Measurements from ENCODE around the gene ARRB1. TPM values are rescaled to one million over a fixed set of nuclear protein-coding genes. Genes with fewer than 3 reads are reported as not detected.
"Not testable (repeated sequence)": the region's sequence is repeated elsewhere in the genome, so short reads cannot be mapped to it uniquely, and the experiment has no call there.

ARRB1 gene
- total and polyA plus RNA-seq, 5 donors, result 12.1 to 32.5 (median 26.4) TPM

GRCh38 chr11:75333022-75333806 lies 18.2 kb downstream of the ARRB1 start:
- DNase-seq (peak in 2 of 3 donors; percentile 35 to 37), ATAC-seq (no peak)
- WGBS, result 83% methylated on average over 8 of the region's 8 CpGs
- intact Hi-C loops (cut with DNase I), result loop anchor here in 1 of 4 donors (10.0 kb wide), 1 partner anchor 48 kb away; no protein-coding TSS in a partner anchor
- no peaks in the 10 kb centered on the region for H3K27me3 ChIP-seq (ENCODE audit: control insufficient read depth, insufficient read depth)
- no peak overlapping the region for H3K4me3 ChIP-seq (ENCODE audit: low read length)
- H3K4me1 ChIP-seq (ENCODE audit: control insufficient read depth, insufficient read depth, low read length), result peaks cover 8% of the 10 kb centered on the region
- H3K9me3 ChIP-seq (ENCODE audit: control insufficient read depth, low read length), result no peaks in the 10 kb centered on the region
- no peak overlapping the region for H3K27ac ChIP-seq (ENCODE audit: low read length)

DNA sequence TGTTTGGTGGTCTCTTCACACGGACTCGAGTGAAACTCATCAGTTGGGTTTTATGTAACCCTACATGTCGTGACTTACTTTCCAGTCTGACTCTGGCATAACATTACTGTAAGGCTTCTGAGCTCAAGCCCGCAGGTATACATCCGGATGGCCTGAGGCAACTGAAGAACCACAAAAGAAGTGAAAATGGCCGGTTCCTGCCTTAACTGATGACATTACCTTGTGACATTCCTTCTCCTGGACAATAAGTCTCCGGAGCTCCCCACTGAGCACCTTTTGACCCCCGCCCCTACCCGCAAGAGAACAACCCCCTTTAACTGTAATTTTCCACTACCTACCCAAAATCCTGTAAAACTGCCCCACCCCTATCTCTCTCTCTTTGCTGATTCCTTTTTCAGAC lies 19.7 kb downstream of the ARRB1 start:
- intact Hi-C loops (cut with DNase I), result loop anchor here in 1 of 4 donors (10.0 kb wide), 1 partner anchor 47 kb away; no protein-coding TSS in a partner anchor
- H3K4me1 ChIP-seq (ENCODE audit: control insufficient read depth, insufficient read depth, low read length); ATAC-seq; H3K4me3 ChIP-seq (ENCODE audit: low read length); DNase-seq; H3K9me3 ChIP-seq (ENCODE audit: control insufficient read depth, low read length); H3K27me3 ChIP-seq (ENCODE audit: control insufficient read depth, insufficient read depth); H3K27ac ChIP-seq (ENCODE audit: low read length): not testable (repeated sequence)
- 94% methylated on average over 9 of the region's 9 CpGs for WGBS

GRCh38 chr11:75331304-75331703 lies 20.2 kb downstream of the ARRB1 start:
- not testable (repeated sequence) for H3K4me1 ChIP-seq (ENCODE audit: control insufficient read depth, insufficient read depth, low read length)

GRCh38 chr11:75330886-75331285 lies 20.6 kb downstream of the ARRB1 start:
- ATAC-seq; H3K4me1 ChIP-seq (ENCODE audit: control insufficient read depth, insufficient read depth, low read length); H3K4me3 ChIP-seq (ENCODE audit: low read length); H3K27me3 ChIP-seq (ENCODE audit: control insufficient read depth, insufficient read depth); H3K27ac ChIP-seq (ENCODE audit: low read length); H3K9me3 ChIP-seq (ENCODE audit: control insufficient read depth, low read length): not testable (repeated sequence)
- intact Hi-C loops (cut with DNase I), result loop anchor here in 1 of 4 donors (10.0 kb wide), 1 partner anchor 46 kb away; no protein-coding TSS in a partner anchor
- peak in 1 of 3 donors; percentile 38 for DNase-seq
- WGBS, result 95% methylated on average over 14 of the region's 14 CpGs

More at GRCh38 chr11:75331304-75331703, 20.2 kb downstream of the ARRB1 start:
- ATAC-seq; H3K9me3 ChIP-seq (ENCODE audit: control insufficient read depth, low read length); H3K27ac ChIP-seq (ENCODE audit: low read length); H3K27me3 ChIP-seq (ENCODE audit: control insufficient read depth, insufficient read depth); H3K4me3 ChIP-seq (ENCODE audit: low read length): not testable (repeated sequence)
- WGBS, result 96% methylated on average over 6 of the region's 6 CpGs
- DNase-seq, result peak in 1 of 3 donors; percentile 3
- intact Hi-C loops (cut with DNase I), result loop anchor here in 1 of 4 donors (10.0 kb wide), 1 partner anchor 47 kb away; no protein-coding TSS in a partner anchor

GRCh38 chr11:75330291-75330690 lies 21.2 kb downstream of the ARRB1 start:
- Histone ChIP-seq H3K27ac (ENCODE audit: low read length) (no peak overlapping the region), H3K4me1 (ENCODE audit: control insufficient read depth, insufficient read depth, low read length) (peaks cover 2% of the 10 kb centered on the region), H3K27me3 (ENCODE audit: control insufficient read depth, insufficient read depth) (no peaks in the 10 kb centered on the region), H3K4me3 (ENCODE audit: low read length) (no peak overlapping the region), H3K9me3 (ENCODE audit: control insufficient read depth, low read length) (no peaks in the 10 kb centered on the region)
- DNase-seq, result no peak
- WGBS, result 66% methylated on average over 1 of the region's 1 CpG
- peak in 1 of 2 donors; percentile 19 for ATAC-seq
- intact Hi-C loops (cut with DNase I), result loop anchor here in 1 of 4 donors (10.0 kb wide), 1 partner anchor 45 kb away; no protein-coding TSS in a partner anchor

- DNase-seq (peak; percentile 69 to 89 (median 81)), ATAC-seq (peak; percentile 82 to 85)
- no peaks in the 10 kb centered on the region for H3K9me3 ChIP-seq (ENCODE audit: control insufficient read depth, low read length)
- H3K4me1 ChIP-seq (ENCODE audit: control insufficient read depth, insufficient read depth, low read length), result peaks cover 2% of the 10 kb centered on the region
- H3K27me3 ChIP-seq (ENCODE audit: control insufficient read depth, insufficient read depth), result no peaks in the 10 kb centered on the region
- no peak overlapping the region for H3K27ac ChIP-seq (ENCODE audit: low read length)
- no peak overlapping the region for H3K4me3 ChIP-seq (ENCODE audit: low read length)
- intact Hi-C loops (cut with DNase I), result loop anchor here in 3 of 4 donors (2.0 to 5.0 kb wide), 2 partner anchors 54 kb away; no protein-coding TSS in a partner anchor
- WGBS, result 29% methylated on average over 9 of the region's 9 CpGs
Observed at GRCh38 chr11:75328426-75329277, 22.8 kb downstream of the ARRB1 start.

GRCh38 chr11:75326439-75326810 lies 25.0 kb downstream of the ARRB1 start:
- WGBS, result 84% methylated on average over 3 of the region's 3 CpGs
- Histone ChIP-seq H3K27ac (ENCODE audit: low read length) (peak overlapping the region; percentile 51), H3K4me1 (ENCODE audit: control insufficient read depth, insufficient read depth, low read length) (peaks cover 2% of the 10 kb centered on the region), H3K27me3 (ENCODE audit: control insufficient read depth, insufficient read depth) (no peaks in the 10 kb centered on the region), H3K9me3 (ENCODE audit: control insufficient read depth, low read length) (no peaks in the 10 kb centered on the region), H3K4me3 (ENCODE audit: low read length) (no peak overlapping the region)
- intact Hi-C loops (cut with DNase I), result loop anchor here in 1 of 4 donors (5.0 kb wide), 1 partner anchor 56 kb away; no protein-coding TSS in a partner anchor
- no peak for DNase-seq
- no peak for ATAC-seq

- no peak overlapping the region for H3K27ac ChIP-seq (ENCODE audit: low read length)
- 58% methylated on average over 10 of the region's 10 CpGs for WGBS
- H3K27me3 ChIP-seq (ENCODE audit: control insufficient read depth, insufficient read depth), result no peaks in the 10 kb centered on the region
- peaks cover 2% of the 10 kb centered on the region for H3K4me1 ChIP-seq (ENCODE audit: control insufficient read depth, insufficient read depth, low read length)
- H3K9me3 ChIP-seq (ENCODE audit: control insufficient read depth, low read length), result no peaks in the 10 kb centered on the region
- DNase-seq (peak; percentile 82 to 88 (median 82)), ATAC-seq (peak; percentile 84 to 85)
- no peak overlapping the region for H3K4me3 ChIP-seq (ENCODE audit: low read length)
- intact Hi-C loops (cut with DNase I), result loop anchor here in 1 of 4 donors (5.0 kb wide), 1 partner anchor 56 kb away; no protein-coding TSS in a partner anchor
Observed at GRCh38 chr11:75325713-75326438, 25.6 kb downstream of the ARRB1 start.

DNA sequence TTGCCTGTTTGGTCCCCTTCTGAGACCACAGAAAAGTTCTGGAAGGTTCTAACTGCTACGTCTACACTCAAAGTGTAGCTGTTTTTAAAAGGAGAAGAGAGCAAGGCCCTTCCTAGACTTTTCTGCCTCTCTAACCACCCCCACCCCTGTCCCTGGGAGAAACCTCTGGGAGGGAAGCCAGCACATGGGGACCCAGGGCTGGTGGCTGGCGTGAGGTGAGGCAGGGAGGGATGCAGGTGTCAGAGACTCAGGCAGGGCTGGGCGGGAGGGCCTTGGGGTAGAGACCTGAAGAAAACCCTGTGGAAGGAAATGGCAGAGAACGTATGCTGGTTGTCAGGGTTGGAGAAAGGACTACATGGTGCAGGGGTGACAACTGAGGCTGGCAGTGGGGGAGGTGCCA lies 26.7 kb downstream of the ARRB1 start:
- intact Hi-C loops (cut with DNase I), result loop anchor here in 1 of 4 donors (5.0 kb wide), 1 partner anchor 58 kb away; no protein-coding TSS in a partner anchor

GRCh38 chr11:75324189-75324588 lies 27.3 kb downstream of the ARRB1 start:
- H3K4me3 ChIP-seq (ENCODE audit: low read length), result no peak overlapping the region
- H3K27me3 ChIP-seq (ENCODE audit: control insufficient read depth, insufficient read depth), result no peaks in the 10 kb centered on the region
- ATAC-seq, result no peak
- no peak overlapping the region for H3K27ac ChIP-seq (ENCODE audit: low read length)
- H3K4me1 ChIP-seq (ENCODE audit: control insufficient read depth, insufficient read depth, low read length), result peaks cover 8% of the 10 kb centered on the region
- DNase-seq, result peak in 2 of 3 donors; percentile 15
- intact Hi-C loops (cut with DNase I), result no loop called here
- H3K9me3 ChIP-seq (ENCODE audit: control insufficient read depth, low read length), result no peaks in the 10 kb centered on the region
- WGBS, result 93% methylated on average over 12 of the region's 12 CpGs

More for the DNA sequence above, 26.7 kb downstream of the ARRB1 start:
- H3K4me1 ChIP-seq (ENCODE audit: control insufficient read depth, insufficient read depth, low read length), result peaks cover 7% of the 10 kb centered on the region
- no peak overlapping the region for H3K27ac ChIP-seq (ENCODE audit: low read length)
- H3K9me3 ChIP-seq (ENCODE audit: control insufficient read depth, low read length), result no peaks in the 10 kb centered on the region
- WGBS, result 88% methylated on average over 4 of the region's 4 CpGs
- no peaks in the 10 kb centered on the region for H3K27me3 ChIP-seq (ENCODE audit: control insufficient read depth, insufficient read depth)
- ATAC-seq (no peak), DNase-seq (peak in 1 of 3 donors; percentile 32)
- no peak overlapping the region for H3K4me3 ChIP-seq (ENCODE audit: low read length)

All from right cardiac atrium (tissue), 5 donors.